Measurements from ENCODE around the gene HHAT.

DNA sequence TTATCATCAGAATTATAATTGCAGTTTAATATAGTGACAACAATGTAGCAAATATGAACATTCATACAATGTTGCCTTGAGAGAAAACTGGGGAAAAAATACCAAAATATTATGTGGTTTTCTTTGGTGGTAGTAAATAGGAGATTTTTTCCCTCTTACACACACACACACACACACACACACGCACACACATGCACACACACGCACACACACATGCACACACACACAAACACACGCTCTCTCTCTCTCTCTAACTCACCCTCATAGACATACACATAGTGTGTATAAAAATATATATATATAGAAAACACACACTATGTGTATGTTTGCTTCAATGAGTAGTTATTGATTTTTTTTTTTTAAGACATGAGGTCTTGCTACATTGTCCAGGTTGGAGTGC lies 211.6 kb downstream of the HHAT start:
- TF ChIP-seq ZNF274 (IDR thresholded peaks at IDR 0.05; ENCODE audit: low read depth, low read length) (no peak), YY1 (IDR thresholded peaks at IDR 0.05; ENCODE audit: insufficient read depth, insufficient read length) (no peak), SUZ12 (IDR thresholded peaks at IDR 0.05; ENCODE audit: extremely low read depth, insufficient read depth, insufficient read length) (no peak)
